ENCODE data around the gene THSD7A. TPM values are rescaled to one million over a fixed set of nuclear protein-coding genes. Genes with fewer than 3 reads are reported as not detected.

THSD7A gene
- total RNA-seq, 2 experiments from 2014 or later = not detected

- CTCF ChIA-PET = no interaction called here
- no peaks in the 10 kb centered on the region for H3K27me3 Mint-ChIP-seq
- no peaks in the 10 kb centered on the region for H3K36me3 Mint-ChIP-seq
- H3K27ac Mint-ChIP-seq = no peak overlapping the region
- H3K9me3 Mint-ChIP-seq (ENCODE audit: low read depth) = no peaks in the 10 kb centered on the region
- no peak overlapping the region for H3K4me3 Mint-ChIP-seq
- ATAC-seq = no peak
- no peak for DNase-seq
- H3K4me1 Mint-ChIP-seq = no peaks in the 10 kb centered on the region
Measured at GRCh38 chr7:11751807-11752389, 80.1 kb downstream of the THSD7A start.

- no peak overlapping the region for H3K4me3 Mint-ChIP-seq
- no peaks in the 10 kb centered on the region for H3K27me3 Mint-ChIP-seq
- H3K4me1 Mint-ChIP-seq = no peaks in the 10 kb centered on the region
- H3K36me3 Mint-ChIP-seq = no peaks in the 10 kb centered on the region
- no peak overlapping the region for H3K27ac Mint-ChIP-seq
- no peak for DNase-seq
- no peak for ATAC-seq
- H3K9me3 Mint-ChIP-seq (ENCODE audit: low read depth) = no peaks in the 10 kb centered on the region
- CTCF ChIA-PET = no interaction called here
Measured at GRCh38 chr7:11751315-11751714, 80.7 kb downstream of the THSD7A start.

- Mint-ChIP-seq H3K27me3 (no peaks in the 10 kb centered on the region), H3K27ac (no peak overlapping the region), H3K4me1 (no peaks in the 10 kb centered on the region), H3K36me3 (no peaks in the 10 kb centered on the region), H3K9me3 (ENCODE audit: low read depth) (no peaks in the 10 kb centered on the region), H3K4me3 (no peak overlapping the region)
- ATAC-seq = no peak
- DNase-seq = no peak
- CTCF ChIA-PET = no interaction called here
Measured at GRCh38 chr7:11750191-11750590, 81.8 kb downstream of the THSD7A start.

DNA sequence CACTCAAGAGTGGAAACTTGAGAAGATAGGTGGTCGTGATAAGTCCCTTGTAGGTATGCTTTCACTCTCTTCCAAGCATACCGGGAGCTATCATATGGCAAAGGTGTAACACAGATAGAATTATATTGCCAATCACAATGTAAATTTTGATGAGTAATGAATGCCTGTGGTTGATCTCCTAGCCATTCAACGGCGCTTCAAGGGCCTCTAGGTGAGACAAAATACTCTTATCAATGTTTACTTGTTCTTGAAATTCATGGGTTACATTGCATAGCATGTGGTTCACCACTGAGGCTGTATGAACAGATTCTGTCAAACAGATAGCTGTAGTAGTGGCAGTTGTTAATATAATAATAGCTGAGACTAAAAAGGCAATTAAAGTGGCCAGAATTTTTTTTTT is 82.4 kb downstream of the THSD7A start:
- H3K36me3 Mint-ChIP-seq = no peaks in the 10 kb centered on the region
- DNase-seq (no peak), ATAC-seq (no peak)
- H3K27ac Mint-ChIP-seq = no peak overlapping the region
- H3K9me3 Mint-ChIP-seq (ENCODE audit: low read depth) = no peaks in the 10 kb centered on the region
- no peaks in the 10 kb centered on the region for H3K4me1 Mint-ChIP-seq
- H3K27me3 Mint-ChIP-seq = no peaks in the 10 kb centered on the region
- no peak overlapping the region for H3K4me3 Mint-ChIP-seq
- CTCF ChIA-PET = no interaction called here

DNA sequence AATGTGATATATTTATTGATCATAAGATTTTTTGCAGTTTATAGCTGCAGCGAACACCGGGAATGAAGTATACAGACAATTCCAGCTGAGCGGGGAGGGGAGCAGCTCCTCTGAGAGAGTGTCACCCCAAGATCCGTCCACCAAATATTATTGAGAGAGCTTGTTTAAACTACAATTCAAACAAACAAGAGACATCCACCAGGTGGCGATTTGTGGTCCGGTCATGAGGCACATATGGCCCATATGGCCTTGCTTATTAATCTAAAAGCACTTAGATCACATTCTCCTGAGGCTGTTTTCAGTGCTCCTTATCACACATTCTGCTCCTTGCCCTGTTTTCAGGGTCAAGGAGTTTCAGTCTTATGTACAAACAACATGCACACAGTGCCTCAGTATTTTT is 83.1 kb downstream of the THSD7A start:
- CTCF ChIA-PET = no interaction called here
- no peaks in the 10 kb centered on the region for H3K4me1 Mint-ChIP-seq
- no peak for ATAC-seq
- no peaks in the 10 kb centered on the region for H3K27me3 Mint-ChIP-seq
- no peaks in the 10 kb centered on the region for H3K9me3 Mint-ChIP-seq (ENCODE audit: low read depth)
- DNase-seq = no peak
- H3K36me3 Mint-ChIP-seq = no peaks in the 10 kb centered on the region
- no peak overlapping the region for H3K4me3 Mint-ChIP-seq
- no peak overlapping the region for H3K27ac Mint-ChIP-seq

DNA sequence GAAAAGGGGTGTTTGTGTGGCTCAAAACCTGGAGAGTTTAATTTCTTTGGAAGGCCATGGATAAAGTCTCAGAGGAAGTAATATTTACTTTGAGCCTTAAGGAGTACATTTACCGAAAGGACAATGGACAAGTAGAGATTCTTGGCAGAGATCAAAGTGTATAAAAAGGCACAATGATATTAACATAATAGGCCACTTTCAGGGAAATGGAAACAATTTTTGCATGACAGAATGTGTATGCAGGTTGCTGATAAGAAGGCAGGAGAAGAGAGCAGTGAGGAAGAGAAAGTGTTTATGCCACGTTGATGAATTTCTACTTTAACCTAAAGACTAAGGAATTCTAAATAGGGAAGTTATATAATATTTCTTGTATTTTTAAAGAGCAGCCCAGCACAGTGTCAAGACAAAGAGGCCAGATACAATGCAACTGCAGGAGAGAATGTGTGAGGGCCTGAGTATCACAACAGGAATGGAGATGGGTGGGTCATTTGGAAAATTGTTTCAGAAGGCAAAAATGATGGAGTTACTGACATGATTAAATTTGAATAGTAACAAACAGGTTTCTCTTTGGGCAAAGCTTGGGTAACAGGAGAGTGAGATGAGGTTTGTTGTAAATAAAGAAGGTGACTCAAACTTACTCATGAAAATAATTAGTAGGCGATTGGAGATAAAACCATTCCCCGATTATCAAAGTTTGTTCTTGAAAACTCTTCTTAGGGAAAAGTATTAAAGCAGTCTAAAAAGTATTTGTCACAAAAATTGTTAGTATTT is 84.1 kb downstream of the THSD7A start:
- Mint-ChIP-seq H3K9me3 (ENCODE audit: low read depth) (no peaks in the 10 kb centered on the region), H3K4me1 (no peaks in the 10 kb centered on the region), H3K4me3 (no peak overlapping the region), H3K27ac (no peak overlapping the region), H3K27me3 (no peaks in the 10 kb centered on the region), H3K36me3 (no peaks in the 10 kb centered on the region)
- DNase-seq (no peak), ATAC-seq (no peak)
- CTCF ChIA-PET = no interaction called here

GRCh38 chr7:11746591-11746990 is 85.4 kb downstream of the THSD7A start:
- H3K4me1 Mint-ChIP-seq = no peaks in the 10 kb centered on the region
- no peaks in the 10 kb centered on the region for H3K27me3 Mint-ChIP-seq
- no peak for DNase-seq
- H3K4me3 Mint-ChIP-seq = no peak overlapping the region
- no peak for ATAC-seq
- no peaks in the 10 kb centered on the region for H3K36me3 Mint-ChIP-seq
- CTCF ChIA-PET = no interaction called here
- no peaks in the 10 kb centered on the region for H3K9me3 Mint-ChIP-seq (ENCODE audit: low read depth)
- H3K27ac Mint-ChIP-seq = no peak overlapping the region

GRCh38 chr7:11743548-11743947 is 88.5 kb downstream of the THSD7A start:
- H3K4me1 Mint-ChIP-seq = no peaks in the 10 kb centered on the region
- CTCF ChIA-PET = no interaction called here
- H3K9me3 Mint-ChIP-seq (ENCODE audit: low read depth) = no peaks in the 10 kb centered on the region
- H3K27ac Mint-ChIP-seq = no peak overlapping the region
- no peak overlapping the region for H3K4me3 Mint-ChIP-seq
- DNase-seq (no peak), ATAC-seq (no peak)
- no peaks in the 10 kb centered on the region for H3K36me3 Mint-ChIP-seq
- no peaks in the 10 kb centered on the region for H3K27me3 Mint-ChIP-seq

GRCh38 chr7:11743016-11743415 is 89.0 kb downstream of the THSD7A start:
- no peak overlapping the region for H3K4me3 Mint-ChIP-seq
- H3K4me1 Mint-ChIP-seq = no peaks in the 10 kb centered on the region
- H3K27ac Mint-ChIP-seq = no peak overlapping the region
- H3K27me3 Mint-ChIP-seq = no peaks in the 10 kb centered on the region
- ATAC-seq (no peak), DNase-seq (no peak)
- CTCF ChIA-PET = no interaction called here
- H3K36me3 Mint-ChIP-seq = no peaks in the 10 kb centered on the region
- H3K9me3 Mint-ChIP-seq (ENCODE audit: low read depth) = no peaks in the 10 kb centered on the region

DNA sequence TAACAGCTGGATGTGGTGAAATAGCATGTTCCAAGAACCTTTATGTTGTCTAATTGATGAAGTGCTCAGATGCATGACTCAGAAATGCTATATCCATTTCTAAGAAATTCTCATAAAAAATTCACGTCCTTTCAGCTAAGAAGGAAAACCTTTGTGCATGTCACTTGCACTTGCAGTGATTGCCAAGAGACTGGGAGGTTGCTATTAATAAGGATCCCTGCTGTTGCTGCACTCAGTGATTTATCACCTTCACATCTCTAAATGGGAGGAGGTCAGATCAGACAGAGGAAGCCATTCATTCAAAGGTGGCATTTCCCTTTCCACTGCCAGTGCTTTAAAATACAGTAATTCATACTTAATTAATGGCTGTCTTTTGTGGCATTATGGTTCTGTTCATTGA is 89.5 kb downstream of the THSD7A start:
- Mint-ChIP-seq H3K36me3 (no peaks in the 10 kb centered on the region), H3K9me3 (ENCODE audit: low read depth) (no peaks in the 10 kb centered on the region), H3K27me3 (no peaks in the 10 kb centered on the region), H3K4me3 (no peak overlapping the region), H3K4me1 (no peaks in the 10 kb centered on the region), H3K27ac (no peak overlapping the region)
- DNase-seq (no peak), ATAC-seq (no peak)
- CTCF ChIA-PET = no interaction called here

- H3K4me1 Mint-ChIP-seq = no peaks in the 10 kb centered on the region
- CTCF ChIA-PET = no interaction called here
- H3K27ac Mint-ChIP-seq = no peak overlapping the region
- no peak for DNase-seq
- H3K9me3 Mint-ChIP-seq (ENCODE audit: low read depth) = no peaks in the 10 kb centered on the region
- no peak for ATAC-seq
- H3K27me3 Mint-ChIP-seq = no peaks in the 10 kb centered on the region
- no peaks in the 10 kb centered on the region for H3K36me3 Mint-ChIP-seq
- no peak overlapping the region for H3K4me3 Mint-ChIP-seq
Measured at GRCh38 chr7:11737723-11738122, 94.3 kb downstream of the THSD7A start.

- no peaks in the 10 kb centered on the region for H3K36me3 Mint-ChIP-seq
- no peak for DNase-seq
- no peak overlapping the region for H3K27ac Mint-ChIP-seq
- no peaks in the 10 kb centered on the region for H3K27me3 Mint-ChIP-seq
- no peaks in the 10 kb centered on the region for H3K4me1 Mint-ChIP-seq
- no peak overlapping the region for H3K4me3 Mint-ChIP-seq
- H3K9me3 Mint-ChIP-seq (ENCODE audit: low read depth) = peaks cover 3% of the 10 kb centered on the region
- no peak for ATAC-seq
- CTCF ChIA-PET = no interaction called here
Measured at GRCh38 chr7:11732207-11732606, 99.8 kb downstream of the THSD7A start.

- Mint-ChIP-seq H3K27me3 (no peaks in the 10 kb centered on the region), H3K27ac (no peak overlapping the region), H3K36me3 (no peaks in the 10 kb centered on the region), H3K4me1 (no peaks in the 10 kb centered on the region), H3K9me3 (ENCODE audit: low read depth) (peaks cover 3% of the 10 kb centered on the region), H3K4me3 (no peak overlapping the region)
- CTCF ChIA-PET = no interaction called here
- no peak for DNase-seq
- no peak for ATAC-seq
Measured at GRCh38 chr7:11730725-11731124, 101.3 kb downstream of the THSD7A start.

- Mint-ChIP-seq H3K36me3 (no peaks in the 10 kb centered on the region), H3K4me1 (no peaks in the 10 kb centered on the region), H3K27me3 (no peaks in the 10 kb centered on the region), H3K4me3 (no peak overlapping the region), H3K9me3 (ENCODE audit: low read depth) (peaks cover 6% of the 10 kb centered on the region), H3K27ac (no peak overlapping the region)
- CTCF ChIA-PET = no interaction called here
- DNase-seq (no peak), ATAC-seq (no peak)
Measured at GRCh38 chr7:11727864-11728263, 104.1 kb downstream of the THSD7A start.

GRCh38 chr7:11726794-11727155 is 105.2 kb downstream of the THSD7A start:
- ATAC-seq (no peak), DNase-seq (no peak)
- CTCF ChIA-PET = no interaction called here
- Mint-ChIP-seq H3K4me1 (no peaks in the 10 kb centered on the region), H3K27me3 (no peaks in the 10 kb centered on the region), H3K9me3 (ENCODE audit: low read depth) (peaks cover 6% of the 10 kb centered on the region), H3K4me3 (no peak overlapping the region), H3K27ac (no peak overlapping the region), H3K36me3 (no peaks in the 10 kb centered on the region)

All from activated CD8-positive, alpha-beta memory T cell treated with anti-CD3 and anti-CD28 coated beads, Interleukin-2, amount 10 ng/mL, durations not matched to agents 7 days and 5 days (primary cell).